HepG2 (cell line): ENCODE results near the gene PDGFA. TPM values are rescaled to one million over a fixed set of nuclear protein-coding genes. Genes with fewer than 3 reads are reported as not detected.

ENCODE experiments used
- ATAC-seq: fragments of 200-7000 bp; cut with Tn5 transposase; 3 replicates; pipeline ENCODE4 v1.9.1; 2020; ENCODE audit warnings: mild to moderate bottlenecking, moderate library complexity
- BruUV-seq: library from RNA; stranded (reverse); fragments of 400-500 nt; replicated peaks from 2 replicates; lab custom pipeline; 2021; lab: Mats Ljungman, UMichigan
- CTCF ChIA-PET: fragments of 300-600 bp; formaldehyde crosslinking; extraction: SDS; loops from one replicate; lab custom pipeline; 2021; ENCODE audit warnings: low total read pairs, inconsistent platforms, low intra/inter-chr PET ratio; lab: Yijun Ruan, JAX
- POLR2A ChIA-PET: fragments of 350-600 bp; sonication (Branson Sonifier 250); formaldehyde crosslinking; loops from one replicate; lab custom pipeline; 2020; ENCODE audit warnings: antibody characterized with exemption, inconsistent platforms; lab: Yijun Ruan, JAX
- DNase-seq: peaks from one replicate; pipeline ENCODE4 v3.0.0-alpha.2; 2015; ENCODE audit warnings: low spot score
- FAIRE-seq: peaks from 3 replicates; lab custom pipeline; 2011; peaks lifted over from hg19 to GRCh38; lab: Jason Lieb, UNC
- H2AFZ ChIP-seq: one replicate; pipeline ENCODE4 v1.6.1; 2011; ENCODE audit warnings: low read length, inconsistent platforms
- H3K27ac ChIP-seq: fragments of 300-600 bp; 3 replicates; pipeline ENCODE4 v1.8.0; 2011; ENCODE audit warnings: mixed run types, mild to moderate bottlenecking, mixed read lengths, low read length, inconsistent platforms; ENCODE audit not compliant: insufficient read depth; ENCODE audit errors: extremely low read length
- H3K27me3 ChIP-seq, 2 experiments: fragments of 200-600 bp in 1 of 2; 2 replicates in 1 of 2; 3 replicates in 1 of 2; pipeline versions ENCODE4 v1.6.0 to v1.8.0; 2011; ENCODE audit warnings: low read length in 2 of 2, mild to moderate bottlenecking in 2 of 2, moderate library complexity in 2 of 2, inconsistent platforms in 1 of 2; ENCODE audit not compliant: insufficient read depth in 2 of 2, control insufficient read depth in 1 of 2
- H3K36me3 ChIP-seq, 2 experiments: fragments of 200-600 bp in 1 of 2; replicated peaks in 1 of 2; 2 replicates in 1 of 2; 3 replicates in 1 of 2; pipeline versions ENCODE4 v1.5.1 to v1.8.0; 2011; ENCODE audit warnings: low read length in 2 of 2, inconsistent platforms in 1 of 2; ENCODE audit not compliant: insufficient read depth in 2 of 2, control insufficient read depth in 1 of 2
- H3K4me1 ChIP-seq: 2 replicates; pipeline ENCODE4 v1.5.1; 2012; ENCODE audit warnings: low read length, inconsistent platforms; ENCODE audit not compliant: insufficient read depth
- H3K4me2 ChIP-seq: 2 replicates; pipeline ENCODE4 v1.6.0; 2011; ENCODE audit warnings: low read depth, low read length, inconsistent platforms
- H3K4me3 ChIP-seq, 3 experiments: fragments of 200-600 bp in 1 of 3; sonication (generic), shearing (Covaris generic) in 1 of 3; replicated peaks in 1 of 3; 2 replicates each; pipeline ENCODE4 v1.5.1; 2011 to 2016; ENCODE audit warnings: low read length in 3 of 3, inconsistent platforms in 2 of 3, low read depth in 2 of 3, mild to moderate bottlenecking in 2 of 3, control low read depth in 1 of 3, mixed read lengths in 1 of 3; ENCODE audit not compliant: insufficient read depth in 1 of 3
- H3K79me2 ChIP-seq: one replicate; pipeline ENCODE4 v1.6.1; 2011; ENCODE audit warnings: low read length, inconsistent platforms; ENCODE audit not compliant: insufficient read depth
- H3K9ac ChIP-seq: 2 replicates; pipeline ENCODE4 v1.6.0; 2011; ENCODE audit warnings: mild to moderate bottlenecking, low read depth, low read length, inconsistent platforms; ENCODE audit not compliant: insufficient read depth
- H3K9me3 ChIP-seq: 2 replicates; pipeline ENCODE4 v1.5.1; 2012; ENCODE audit warnings: mild to moderate bottlenecking, low read length
- H4K20me1 ChIP-seq: 2 replicates; pipeline ENCODE4 v1.6.0; 2011; ENCODE audit warnings: inconsistent platforms, mild to moderate bottlenecking, low read length, moderate library complexity; ENCODE audit not compliant: insufficient read depth
- ARNT2 ChIP-seq: sonication (generic); formaldehyde crosslinking; IDR thresholded peaks from 2 replicates; pipeline ENCODE4 v1.8.0; 2022; ENCODE audit warnings: mild to moderate bottlenecking, low read depth, missing genetic modification reagents, moderate library complexity
- ATRX ChIP-seq: sonication (generic); formaldehyde crosslinking; IDR thresholded peaks from 2 replicates; pipeline ENCODE4 v1.4.0; 2020; ENCODE audit warnings: missing genetic modification reagents, borderline replicate concordance
- BATF2 ChIP-seq: sonication (generic); formaldehyde crosslinking; IDR thresholded peaks from 2 replicates; pipeline ENCODE4 v1.8.0; 2022; ENCODE audit warnings: mild to moderate bottlenecking, missing genetic modification reagents, moderate library complexity
- CREM ChIP-seq, 2 experiments: sonication (generic) in 1 of 2; formaldehyde crosslinking in 1 of 2; IDR thresholded peaks; 2 replicates each; pipeline versions ENCODE4 v1.4.0 to v1.6.1; 2016 to 2020; ENCODE audit warnings: antibody characterized with exemption in 1 of 2, mild to moderate bottlenecking in 1 of 2, missing genetic modification reagents in 1 of 2
- KLF15 ChIP-seq: sonication (generic); formaldehyde crosslinking; IDR thresholded peaks from 2 replicates; pipeline ENCODE4 v1.8.1; 2023; ENCODE audit warnings: borderline replicate concordance, mild to moderate bottlenecking, inconsistent platforms, missing genetic modification reagents, mixed read lengths
- SRSF4 ChIP-seq: fragments of 200-400 bp; formaldehyde crosslinking; IDR thresholded peaks from one replicate; pipeline ENCODE4 v1.6.1; 2018; ENCODE audit warnings: mild to moderate bottlenecking, low read depth, low read length, moderate library complexity; ENCODE audit not compliant: poor library complexity, severe bottlenecking
- TARDBP ChIP-seq: sonication (generic); formaldehyde crosslinking; IDR thresholded peaks from 2 replicates; pipeline ENCODE4 v1.8.0; 2022; ENCODE audit warnings: mild to moderate bottlenecking, missing genetic modification reagents
- U2AF1 ChIP-seq: fragments of 200-400 bp; formaldehyde crosslinking; optimal IDR thresholded peaks from 2 replicates; pipeline ENCODE3; 2017; ENCODE audit warnings: mild to moderate bottlenecking, low read depth, low read length
- ZFAT ChIP-seq: sonication (generic); formaldehyde crosslinking; conservative IDR thresholded peaks from 2 replicates; pipeline ENCODE4 v1.8.1; 2023; ENCODE audit warnings: missing genetic modification reagents, inconsistent platforms
- ZNF512 ChIP-seq: sonication (generic); formaldehyde crosslinking; IDR thresholded peaks from 2 replicates; pipeline ENCODE4 v1.4.0; 2020; ENCODE audit warnings: mild to moderate bottlenecking, missing genetic modification reagents
- ZNF7 ChIP-seq: IDR thresholded peaks from 2 replicates; pipeline ENCODE4 v1.6.1; 2016; ENCODE audit warnings: missing biosample characterization, missing genetic modification reagents
- WGBS: methylation state at CpG from one replicate; pipeline ENCODE4 v1.1.6; 2017; ENCODE audit warnings: low lambda C conversion rate; 5-methylcytosine and 5-hydroxymethylcytosine counted together
- in situ Hi-C: cut with HindIII; loops from 2 replicates; pipeline ENCODE4 v1.10.0; 2017; ENCODE audit warnings: low pct_unique_long_range_greater_than_20kb; ENCODE audit not compliant: extremely low pct_ligation_motif_present
- intact Hi-C: fragments of 100-400 bp; cut with micrococcal nuclease; formaldehyde crosslinking; loops from one replicate; pipeline ENCODE4 v1.10.0; 2022; ENCODE audit not compliant: unreplicated experiment
- polyA plus RNA-seq, 8 experiments: library from polyadenylated mRNA; depleted of rRNA in 3 of 8; stranded (reverse) in 7 of 8; unstranded in 1 of 8; fragments of >200 nt; fragmentation: Illumina TruSeq in 4 of 8; extraction: Trizol in 4 of 8; gene quantifications; 2 replicates each; pipeline versions ENCODE4 v1.2.1 to v1.2.3, GENCODE V29; 2011 to 2016; ENCODE audit warnings: low read depth in 4 of 8, missing spikeins in 1 of 8, mixed read lengths in 1 of 8; ENCODE audit not compliant: insufficient read depth in 1 of 8
- total RNA-seq, 5 experiments: library from RNA; depleted of rRNA; stranded (reverse); fragments of >200 nt; fragmentation: Illumina TruSeq; extraction: Trizol; gene quantifications; 2 replicates each; pipeline ENCODE4 v1.2.3, GENCODE V29; 2016; ENCODE audit warnings: low read depth in 1 of 5

PDGFA gene
- total and polyA plus RNA-seq, 2 of the 13 experiments (the other 11 are each of a cell fraction or from before 2014, with no cell fraction given), result 1.5 to 3.4 TPM

GRCh38 chr7:494259-494687 lies 25.4 kb downstream of the PDGFA start:
- H3K4me1 ChIP-seq, result peaks cover 36% of the 10 kb centered on the region
- TF ChIP-seq TARDBP (CRISPR knock-in tag) (no peak), KLF15 (CRISPR knock-in tag) (no peak), SRSF4 (no peak), ATRX (CRISPR knock-in tag) (no peak), BATF2 (CRISPR knock-in tag) (no peak), U2AF1 (no peak), ZNF512 (CRISPR knock-in tag) (no peak), ARNT2 (CRISPR knock-in tag) (no peak), ZNF7 (CRISPR knock-in tag) (no peak), CREM (IDR thresholded peaks at IDR 0.05) (no peak), CREM (CRISPR knock-in tag; IDR thresholded peaks at IDR 0.05) (no peak), ZFAT (CRISPR knock-in tag) (no peak)
- TF ChIP-seq, all 625 proteins: peak for 0
- BruUV-seq, result no TSS peak
- intact Hi-C loops (no loop called here), in situ Hi-C loops (no loop called here)
- POLR2A ChIA-PET, result interaction anchor here (1.1 kb wide), 1 partner anchor 124 kb away, joined by 3 read pairs; no protein-coding TSS in a partner anchor
- no peak overlapping the region for H2AFZ ChIP-seq
- no peak overlapping the region for H3K27ac ChIP-seq
- peaks cover 2 to 5% of the 10 kb centered on the region in 2 experiments; a peak in 2 of 5 replicates for H3K27me3 ChIP-seq
- no peaks in the 10 kb centered on the region for H3K36me3 ChIP-seq
- no peak overlapping the region for H3K9ac ChIP-seq
- FAIRE-seq (no peak), DNase-seq (no peak), ATAC-seq (no peak)
- no peaks in the 10 kb centered on the region for H3K79me2 ChIP-seq
- H3K9me3 ChIP-seq, result no peaks in the 10 kb centered on the region
- CTCF ChIA-PET, result no interaction called here
- H3K4me3 ChIP-seq, result no peak overlapping the region
- no peaks in the 10 kb centered on the region for H4K20me1 ChIP-seq
- 82% methylated on average over 31 of the region's 31 CpGs for WGBS
- no peak overlapping the region for H3K4me2 ChIP-seq
